Forelimb muscle (tissue), 1 donor: ENCODE measurements around the gene SYVN1. TPM values are rescaled to one million over a fixed set of nuclear protein-coding genes. Genes with fewer than 3 reads are reported as not detected.

ENCODE experiments used
- DNase-seq: peaks from one replicate; pipeline ENCODE4 v3.0.0-alpha.2; 2013; ENCODE audit warnings: low read depth
- polyA plus RNA-seq: library from polyadenylated mRNA; unstranded; fragments of 120-200 nt; gene quantifications from one replicate; pipeline ENCODE4 v1.2.1, GENCODE V29; 2013; ENCODE audit not compliant: insufficient read length

SYVN1 gene
- polyA plus RNA-seq, 1 donor = 38.2 TPM

DNA sequence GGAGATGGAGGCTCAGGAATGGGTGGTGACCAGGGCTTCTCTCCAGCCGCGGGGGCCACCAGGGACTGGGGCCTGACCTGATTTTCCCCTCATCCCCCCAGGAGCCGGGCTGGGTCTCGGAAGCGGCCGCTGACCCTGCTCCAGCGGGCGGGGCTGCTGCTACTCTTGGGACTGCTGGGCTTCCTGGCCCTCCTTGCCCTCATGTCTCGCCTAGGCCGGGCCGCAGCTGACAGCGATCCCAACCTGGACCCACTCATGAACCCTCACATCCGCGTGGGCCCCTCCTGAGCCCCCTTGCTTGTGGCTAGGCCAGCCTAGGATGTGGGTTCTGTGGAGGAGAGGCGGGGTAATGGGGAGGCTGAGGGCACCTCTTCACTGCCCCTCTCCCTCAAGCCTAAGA lies 46.5 kb downstream of the SYVN1 start:
- no peak for DNase-seq

DNA sequence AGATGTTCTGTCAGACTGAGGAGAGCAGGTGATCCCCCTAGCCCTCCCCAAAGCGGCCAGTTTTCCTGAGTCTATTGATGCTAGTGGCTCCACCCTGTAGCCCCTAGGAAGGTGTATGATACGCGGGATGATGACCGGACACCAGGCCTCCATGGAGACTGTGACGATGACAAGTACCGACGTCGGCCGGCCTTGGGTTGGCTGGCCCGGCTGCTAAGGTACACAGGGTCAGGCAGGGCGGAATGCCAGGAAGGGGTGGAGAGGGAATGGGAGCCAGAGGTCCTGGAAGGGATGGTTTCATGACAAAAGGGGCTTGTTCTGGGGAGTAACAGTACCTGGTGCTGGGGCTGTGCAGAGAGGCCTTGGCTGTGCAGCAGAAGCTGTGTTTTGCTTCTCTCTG lies 47.1 kb downstream of the SYVN1 start:
- DNase-seq = no peak

- no peak for DNase-seq
Measured at GRCh38 chr11:65086809-65087208, 47.5 kb downstream of the SYVN1 start.

DNA sequence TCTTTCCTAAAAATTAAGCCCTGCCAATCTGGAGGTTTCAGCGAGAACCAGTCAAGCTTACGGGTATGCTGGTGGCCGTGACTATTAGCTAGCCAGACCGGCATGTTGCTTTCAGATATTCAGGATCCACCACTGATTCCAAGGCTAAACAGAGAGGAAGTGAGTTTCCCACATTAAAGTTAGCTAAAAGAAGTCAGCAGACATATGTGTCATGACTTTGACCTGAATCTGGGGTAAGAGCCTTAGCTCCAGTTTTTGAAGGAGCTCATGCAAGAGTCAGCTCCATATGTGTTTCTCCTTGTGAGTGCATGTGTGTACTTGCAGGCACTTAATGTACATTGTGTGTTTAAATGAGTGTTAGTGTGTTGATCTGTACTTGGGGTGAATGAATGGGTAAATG lies 48.9 kb downstream of the SYVN1 start:
- DNase-seq = no peak

- no peak for DNase-seq
Measured at GRCh38 chr11:65084598-65085375, 49.5 kb downstream of the SYVN1 start.

- DNase-seq = peak; percentile 92
Measured at GRCh38 chr11:65083834-65084597, 50.3 kb downstream of the SYVN1 start, which contains the start of the genes CDCA5 and ZFPL1. Gene CDCA5 (minus strand): TSS chr11:65084040. CDS start chr11:65083978, 62 bp downstream. Gene ZFPL1 (plus strand): TSS chr11:65084222. CDS start chr11:65084699, 477 bp downstream.

GRCh38 chr11:65083134-65083833 lies 51.0 kb downstream of the SYVN1 start:
- DNase-seq = no peak

- DNase-seq = no peak
Measured at GRCh38 chr11:65078786-65079342, 55.5 kb downstream of the SYVN1 start.

- no peak for DNase-seq
Measured at GRCh38 chr11:65078151-65078550, 56.2 kb downstream of the SYVN1 start.

GRCh38 chr11:65077451-65077850 lies 56.9 kb downstream of the SYVN1 start:
- DNase-seq = no peak

Other genes starting within 250 kb of the SYVN1 start
- gene ATG2A, start 217.3 kb downstream of the SYVN1 start, polyA plus RNA-seq = 12.0 TPM
- gene PPP2R5B, start 209.8 kb downstream of the SYVN1 start, polyA plus RNA-seq = 9.9 TPM
- 0.35 TPM for gene GPHA2, start 198.6 kb downstream of the SYVN1 start, polyA plus RNA-seq
- gene MAJIN, start 162.4 kb downstream of the SYVN1 start, polyA plus RNA-seq = not detected
- 0.97 TPM for gene BATF2, start 137.5 kb downstream of the SYVN1 start, polyA plus RNA-seq
- gene ARL2, start 120.4 kb downstream of the SYVN1 start, polyA plus RNA-seq = 93.7 TPM
- gene SNX15, start 107.1 kb downstream of the SYVN1 start, polyA plus RNA-seq = 25.1 TPM
- 12.5 TPM for gene SAC3D1, start 93.3 kb downstream of the SYVN1 start, polyA plus RNA-seq
- gene NAALADL1, start 76.0 kb downstream of the SYVN1 start, polyA plus RNA-seq = 6.4 TPM
- 8.1 TPM for gene CDCA5, start 50.5 kb downstream of the SYVN1 start, polyA plus RNA-seq
- gene ZFPL1, start 50.3 kb downstream of the SYVN1 start, polyA plus RNA-seq = 21.0 TPM
- gene VPS51, start 38.3 kb downstream of the SYVN1 start, polyA plus RNA-seq = 123 TPM
- 16.4 TPM for gene TM7SF2, start 22.6 kb downstream of the SYVN1 start, polyA plus RNA-seq
- 4.3 TPM for gene ZNHIT2, start 16.8 kb downstream of the SYVN1 start, polyA plus RNA-seq
- gene FAU, start 12.4 kb downstream of the SYVN1 start, polyA plus RNA-seq = 1,074 TPM
- 24.2 TPM for gene MRPL49, start 12.2 kb downstream of the SYVN1 start, polyA plus RNA-seq
- not detected for gene SPDYC, start 35.7 kb upstream of the SYVN1 start, polyA plus RNA-seq
- gene CAPN1, start 47.4 kb upstream of the SYVN1 start, polyA plus RNA-seq = 73.1 TPM
- gene POLA2, start 127.4 kb upstream of the SYVN1 start, polyA plus RNA-seq = 28.8 TPM
- gene CDC42EP2, start 180.3 kb upstream of the SYVN1 start, polyA plus RNA-seq = 32.5 TPM
- gene DPF2, start 199.3 kb upstream of the SYVN1 start, polyA plus RNA-seq = 42.2 TPM
- 0.34 TPM for gene TIGD3, start 220.2 kb upstream of the SYVN1 start, polyA plus RNA-seq
- gene SLC25A45, start 248.1 kb upstream of the SYVN1 start, polyA plus RNA-seq = 5.7 TPM